Stimulated activated CD8-positive, alpha-beta memory T cell treated with anti-CD3 and anti-CD28 coated beads, Interleukin-4, amount 100 ng/mL, for 1 hour (primary cell): ENCODE results near the gene ZSCAN12.

Source experiments
- DNase-seq, 2 donors: peaks; one replicate each; pipeline ENCODE4 v3.0.0-alpha.2; 2020; ENCODE audit warnings: low read depth in 2 of 2, low spot score in 1 of 2

ZSCAN12 gene

GRCh38 chr6:28333047-28333446, 66.5 kb downstream of the ZSCAN12 start:
- DNase-seq = no peak

DNA sequence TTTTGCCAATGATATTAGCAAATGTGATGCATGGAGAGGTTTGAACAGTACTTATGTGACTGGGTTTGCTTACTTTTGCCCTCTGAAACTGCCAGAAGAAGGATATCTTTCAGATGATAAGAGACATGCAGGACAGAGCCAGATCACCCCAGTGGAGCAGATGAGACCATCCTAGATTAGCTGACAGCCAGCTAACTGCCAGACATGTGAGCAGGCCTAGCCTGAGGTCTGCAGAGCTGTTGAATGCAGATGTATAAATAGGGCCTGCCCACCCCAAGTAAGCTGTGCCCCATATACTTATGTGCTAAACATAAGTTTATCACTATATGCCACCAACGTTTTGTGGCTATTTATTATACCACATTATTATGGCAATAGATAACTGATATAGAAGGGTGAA, 69.5 kb downstream of the ZSCAN12 start:
- no peak for DNase-seq
